H1 (cell line): Measurements from ENCODE around the gene PEAK1.

Experiments used
- BACH1 ChIP-seq: IDR thresholded peaks from 2 replicates; pipeline ENCODE4 v1.6.1; 2012; ENCODE audit warnings: low read length, improper control_type of control experiment
- CEBPB ChIP-seq: IDR thresholded peaks from 2 replicates; pipeline ENCODE4 v1.6.1; 2012; ENCODE audit warnings: low read depth, low read length
- CHD1 ChIP-seq: IDR thresholded peaks from 2 replicates; pipeline ENCODE4 v1.6.1; 2012; ENCODE audit warnings: low read depth, low read length, improper control_type of control experiment
- CTCF ChIP-seq, 3 experiments: IDR thresholded peaks; 1 replicate in 2 of 3; 2 replicates in 1 of 3; pipeline versions ENCODE4 v1.5.1 to v1.6.1; 2011; ENCODE audit warnings: low read length in 3 of 3, mild to moderate bottlenecking in 3 of 3, inconsistent platforms in 2 of 3, low read depth in 1 of 3, moderate library complexity in 1 of 3; ENCODE audit not compliant: insufficient read depth in 1 of 3; ENCODE audit errors: control extremely low read depth in 1 of 3
- GABPA ChIP-seq: IDR thresholded peaks from 2 replicates; pipeline ENCODE4 v1.6.1; 2011; ENCODE audit warnings: mild to moderate bottlenecking, low read length, moderate library complexity, borderline replicate concordance; ENCODE audit not compliant: insufficient read depth
- GTF2F1 ChIP-seq: IDR thresholded peaks from 2 replicates; pipeline ENCODE4 v1.6.1; 2012; ENCODE audit warnings: low read depth, low read length, improper control_type of control experiment, borderline replicate concordance
- MAX ChIP-seq: IDR thresholded peaks from 2 replicates; pipeline ENCODE4 v1.6.1; 2012; ENCODE audit warnings: inconsistent platforms
- PHF8 ChIP-seq: fragments of 200-600 bp; sonication (generic); conservative IDR thresholded peaks from 2 replicates; pipeline ENCODE4 v1.7.1; 2012; ENCODE audit warnings: low read depth, mild to moderate bottlenecking, inconsistent platforms, low read length, moderate library complexity
- POLR2A ChIP-seq, 2 experiments: IDR thresholded peaks; 1 replicate in 1 of 2; 2 replicates in 1 of 2; pipeline ENCODE4 v1.6.1; 2011; ENCODE audit warnings: low read depth in 2 of 2, low read length in 2 of 2, mild to moderate bottlenecking in 2 of 2; ENCODE audit errors: control extremely low read depth in 1 of 2
- RFX5 ChIP-seq: IDR thresholded peaks from 2 replicates; pipeline ENCODE4 v1.6.1; 2011; ENCODE audit warnings: low read depth, low read length, improper control_type of control experiment, borderline replicate concordance

GRCh38 chr15:77329202-77329601 is 90.7 kb downstream of the PEAK1 start:
- TF ChIP-seq PHF8 (no peak), BACH1 (no peak), CEBPB (no peak), MAX (no peak), POLR2A (IDR thresholded peaks at IDR 0.05; ENCODE audit: control extremely low read depth in 1 of 2, low read depth in 2 of 2, low read length in 2 of 2) (no peak), RFX5 (no peak), CTCF (IDR thresholded peaks at IDR 0.05; ENCODE audit: control extremely low read depth in 1 of 3, insufficient read depth in 1 of 3, low read depth in 1 of 3, low read length in 3 of 3) (no peak), CHD1 (no peak), GABPA (no peak), GTF2F1 (no peak)
